ENCODE data around the gene CYBA. TPM values are rescaled to one million over a fixed set of nuclear protein-coding genes. Genes with fewer than 3 reads are reported as not detected.

Gene CYBA
- total and polyA plus RNA-seq, 10 of the 15 experiments (the other 5 are each of a cell fraction or from before 2014, with no cell fraction given): 0.55 to 598 (median 258) TPM

GRCh38 chr16:88638323-88639230, 12.3 kb downstream of the CYBA start, which contains the start of gene IL17C (continued):
- TF ChIP-seq IRF3 (IDR thresholded peaks at IDR 0.05) (no peak), ZNF24 (IDR thresholded peaks at IDR 0.05) (no peak), E2F8 (IDR thresholded peaks at IDR 0.05; ENCODE audit: low read depth, partially characterized antibody) (no peak), CBX5 (IDR thresholded peaks at IDR 0.05; ENCODE audit: low read depth) (no peak), RFX5 (IDR thresholded peaks at IDR 0.05; ENCODE audit: low read depth, low read length) (no peak), MEF2B (IDR thresholded peaks at IDR 0.05; ENCODE audit: partially characterized antibody, poor library complexity, severe bottlenecking) (no peak)
- TF ChIP-seq, protein P1, sequence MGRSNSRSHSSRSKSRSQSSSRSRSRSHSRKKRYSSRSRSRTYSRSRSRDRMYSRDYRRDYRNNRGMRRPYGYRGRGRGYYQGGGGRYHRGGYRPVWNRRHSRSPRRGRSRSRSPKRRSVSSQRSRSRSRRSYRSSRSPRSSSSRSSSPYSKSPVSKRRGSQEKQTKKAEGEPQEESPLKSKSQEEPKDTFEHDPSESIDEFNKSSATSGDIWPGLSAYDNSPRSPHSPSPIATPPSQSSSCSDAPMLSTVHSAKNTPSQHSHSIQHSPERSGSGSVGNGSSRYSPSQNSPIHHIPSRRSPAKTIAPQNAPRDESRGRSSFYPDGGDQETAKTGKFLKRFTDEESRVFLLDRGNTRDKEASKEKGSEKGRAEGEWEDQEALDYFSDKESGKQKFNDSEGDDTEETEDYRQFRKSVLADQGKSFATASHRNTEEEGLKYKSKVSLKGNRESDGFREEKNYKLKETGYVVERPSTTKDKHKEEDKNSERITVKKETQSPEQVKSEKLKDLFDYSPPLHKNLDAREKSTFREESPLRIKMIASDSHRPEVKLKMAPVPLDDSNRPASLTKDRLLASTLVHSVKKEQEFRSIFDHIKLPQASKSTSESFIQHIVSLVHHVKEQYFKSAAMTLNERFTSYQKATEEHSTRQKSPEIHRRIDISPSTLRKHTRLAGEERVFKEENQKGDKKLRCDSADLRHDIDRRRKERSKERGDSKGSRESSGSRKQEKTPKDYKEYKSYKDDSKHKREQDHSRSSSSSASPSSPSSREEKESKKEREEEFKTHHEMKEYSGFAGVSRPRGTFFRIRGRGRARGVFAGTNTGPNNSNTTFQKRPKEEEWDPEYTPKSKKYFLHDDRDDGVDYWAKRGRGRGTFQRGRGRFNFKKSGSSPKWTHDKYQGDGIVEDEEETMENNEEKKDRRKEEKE (IDR thresholded peaks at IDR 0.05): no peak

Measured in GM12878 (cell line).